K562 (cell line): Measurements from ENCODE around the gene GLP1R. TPM values are rescaled to one million over a fixed set of nuclear protein-coding genes. Genes with fewer than 3 reads are reported as not detected.

Experiments
- KLF13 ChIP-seq: fragments of 450-650 bp; IDR thresholded peaks from 2 replicates; pipeline ENCODE4 v1.6.1; 2016; ENCODE audit warnings: missing genetic modification characterization, low read depth, mild to moderate bottlenecking, missing compliant biosample characterization, moderate library complexity, borderline replicate concordance
- polyA plus RNA-seq, 8 experiments: library from polyadenylated mRNA; depleted of rRNA in 4 of 8; stranded (reverse) in 5 of 8; unstranded in 3 of 8; fragments of >200 nt; fragmentation: Nextera tagmentation in 2 of 8; fragmentation: Illumina TruSeq in 1 of 8; extraction: Ambion mirVana in 2 of 8; extraction: Trizol in 1 of 8; gene quantifications; 2 replicates each; pipeline versions ENCODE4 v1.2.1 to v1.2.3, GENCODE V29; 2011 to 2014; ENCODE audit warnings: inconsistent platforms in 1 of 8, missing spikeins in 1 of 8
- total RNA-seq, 7 experiments: library from RNA; depleted of rRNA in 6 of 7; stranded (reverse); fragments of >200 nt in 6 of 7; fragmentation: Illumina TruSeq in 2 of 7; extraction: Trizol in 2 of 7; gene quantifications; 2 replicates each; pipeline versions ENCODE4 v1.2.1 to v1.2.3, GENCODE V29; 2011 to 2021; ENCODE audit warnings: low replicate concordance in 1 of 7
- TF ChIP-seq, protein P1 (sequence below), 2 experiments: fragments of 450-650 bp; IDR thresholded peaks; 2 replicates each; pipeline ENCODE4 v1.6.1; 2016; ENCODE audit warnings: mild to moderate bottlenecking in 2 of 2, borderline replicate concordance in 1 of 2, low read depth in 1 of 2, moderate library complexity in 1 of 2

Gene GLP1R
- total and polyA plus RNA-seq, 9 of the 15 experiments (the other 6 are each of a cell fraction or from before 2014, with no cell fraction given), result not detected

DNA sequence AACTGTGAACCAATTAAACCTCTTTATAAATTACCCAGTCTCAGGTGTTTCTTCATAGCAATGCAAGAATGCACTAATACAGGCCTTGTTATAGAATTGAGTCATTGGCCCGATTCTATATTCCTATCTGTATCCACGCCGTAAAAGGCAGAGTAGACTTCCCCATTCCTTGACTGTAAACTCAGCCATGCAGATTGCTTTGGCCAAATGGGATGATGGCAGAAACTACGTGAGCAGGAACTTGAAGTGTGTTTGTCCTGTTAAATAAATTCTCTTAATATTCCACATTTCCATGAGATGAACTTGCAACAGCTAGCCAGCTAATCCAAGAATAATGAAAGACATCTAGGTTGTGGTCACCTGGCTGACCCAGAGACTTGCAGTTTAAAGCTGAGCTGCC lies 70.3 kb downstream of the GLP1R start (continued):
- TF ChIP-seq, protein P1, sequence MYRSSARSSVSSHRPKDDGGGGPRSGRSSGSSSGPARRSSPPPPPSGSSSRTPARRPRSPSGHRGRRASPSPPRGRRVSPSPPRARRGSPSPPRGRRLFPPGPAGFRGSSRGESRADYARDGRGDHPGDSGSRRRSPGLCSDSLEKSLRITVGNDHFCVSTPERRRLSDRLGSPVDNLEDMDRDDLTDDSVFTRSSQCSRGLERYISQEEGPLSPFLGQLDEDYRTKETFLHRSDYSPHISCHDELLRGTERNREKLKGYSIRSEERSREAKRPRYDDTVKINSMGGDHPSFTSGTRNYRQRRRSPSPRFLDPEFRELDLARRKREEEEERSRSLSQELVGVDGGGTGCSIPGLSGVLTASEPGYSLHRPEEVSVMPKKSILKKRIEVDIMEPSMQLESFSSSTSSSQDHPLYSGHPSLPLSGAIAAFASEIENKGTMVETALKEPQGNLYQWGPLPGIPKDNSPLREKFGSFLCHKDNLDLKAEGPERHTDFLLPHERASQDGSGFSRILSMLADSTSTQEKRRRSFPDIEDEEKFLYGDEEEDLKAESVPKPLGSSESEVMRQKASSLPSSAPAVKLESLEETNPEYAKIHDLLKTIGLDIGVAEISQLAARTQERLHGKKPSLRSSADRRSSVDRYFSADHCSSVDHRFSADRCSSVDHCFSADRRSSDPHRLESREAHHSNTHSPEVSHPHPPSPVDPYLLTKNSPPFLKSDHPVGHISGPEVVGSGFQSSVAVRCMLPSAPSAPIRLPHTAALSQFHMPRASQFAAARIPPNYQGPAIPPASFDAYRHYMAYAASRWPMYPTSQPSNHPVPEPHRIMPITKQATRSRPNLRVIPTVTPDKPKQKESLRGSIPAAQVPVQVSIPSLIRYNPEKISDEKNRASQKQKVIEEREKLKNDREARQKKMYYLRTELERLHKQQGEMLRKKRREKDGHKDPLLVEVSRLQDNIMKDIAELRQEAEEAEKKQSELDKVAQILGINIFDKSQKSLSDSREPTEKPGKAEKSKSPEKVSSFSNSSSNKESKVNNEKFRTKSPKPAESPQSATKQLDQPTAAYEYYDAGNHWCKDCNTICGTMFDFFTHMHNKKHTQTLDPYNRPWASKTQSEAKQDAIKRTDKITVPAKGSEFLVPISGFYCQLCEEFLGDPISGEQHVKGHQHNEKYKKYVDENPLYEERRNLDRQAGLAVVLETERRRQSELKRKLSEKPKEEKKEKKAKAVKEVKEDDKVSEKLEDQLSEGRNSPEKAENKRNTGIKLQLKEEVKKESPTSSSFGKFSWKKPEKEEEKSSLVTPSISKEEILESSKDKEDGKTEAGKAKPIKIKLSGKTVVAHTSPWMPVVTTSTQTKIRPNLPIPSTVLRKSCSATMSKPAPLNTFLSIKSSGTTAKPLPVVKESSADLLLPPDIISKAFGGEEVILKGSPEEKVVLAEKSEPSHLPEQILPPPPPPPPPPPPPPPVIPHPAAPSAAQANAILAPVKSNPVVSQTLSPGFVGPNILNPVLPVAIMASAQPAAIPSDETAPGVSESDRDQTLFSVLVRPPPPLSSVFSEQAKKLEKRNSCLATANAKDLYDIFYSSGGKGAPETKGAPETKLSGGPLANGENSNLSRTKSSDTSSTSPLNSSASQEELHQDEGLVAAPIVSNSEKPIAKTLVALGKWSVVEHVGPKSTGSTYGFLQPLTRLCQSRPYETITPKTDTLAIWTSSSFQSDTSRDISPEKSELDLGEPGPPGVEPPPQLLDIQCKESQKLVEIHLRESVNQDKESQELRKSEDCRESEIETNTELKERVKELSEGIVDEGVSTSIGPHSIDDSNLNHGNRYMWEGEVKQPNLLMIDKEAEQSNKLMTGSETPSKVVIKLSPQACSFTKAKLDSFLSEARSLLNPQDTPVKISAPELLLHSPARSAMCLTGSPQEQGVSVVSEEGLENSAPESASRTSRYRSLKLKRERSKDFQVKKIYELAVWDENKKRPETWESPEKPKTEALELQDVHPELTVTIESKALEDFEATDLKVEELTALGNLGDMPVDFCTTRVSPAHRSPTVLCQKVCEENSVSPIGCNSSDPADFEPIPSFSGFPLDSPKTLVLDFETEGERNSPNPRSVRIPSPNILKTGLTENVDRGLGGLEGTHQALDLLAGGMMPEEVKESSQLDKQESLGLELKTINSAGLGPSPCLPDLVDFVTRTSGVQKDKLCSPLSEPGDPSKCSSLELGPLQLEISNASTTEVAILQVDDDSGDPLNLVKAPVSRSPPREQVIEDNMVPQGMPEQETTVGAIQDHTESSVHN (IDR thresholded peaks at IDR 0.05; ENCODE audit: borderline replicate concordance in 1 of 2, low read depth in 1 of 2), result no peak
- no peak for TF ChIP-seq KLF13 (tag)
